Astrocyte of the hippocampus (primary cell): ENCODE data around the gene NPTX2.
A peak's percentile ranks its signal among the peaks of the same experiment; 100 is the strongest.
"Not testable (repeated sequence)": the region's sequence is repeated elsewhere in the genome, so short reads cannot be mapped to it uniquely, and the experiment has no call there.

ENCODE experiments used
- DNase-seq: peaks from one replicate; pipeline ENCODE4 v3.0.0; 2011; ENCODE audit warnings: low read depth, low spot score

Gene NPTX2

GRCh38 chr7:98617051-98617959 is at the start of gene NPTX2:
NPTX2 (plus strand) TSS chr7:98617285; CDS start chr7:98617462, 177 bp downstream.
- peak; percentile 64 for DNase-seq

DNA sequence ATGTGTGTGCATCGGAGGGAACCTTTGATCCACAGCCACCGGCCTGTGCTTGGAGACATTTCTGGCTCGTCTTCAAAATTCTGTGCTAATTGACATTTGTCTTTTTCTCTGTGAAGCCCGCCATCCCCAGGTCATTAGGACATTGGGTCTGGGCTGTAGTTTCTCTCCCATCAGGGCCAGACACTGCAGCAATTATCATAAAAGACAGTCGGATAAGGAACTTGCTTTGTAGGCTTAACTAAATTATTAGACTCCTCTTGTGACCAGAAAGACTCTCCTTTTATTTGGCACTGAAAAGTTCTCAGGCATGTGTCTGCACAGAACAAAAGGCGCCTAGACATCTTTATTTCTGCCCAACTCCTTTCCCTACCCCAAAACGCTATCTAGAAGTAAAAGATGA is 49.1 kb upstream of the NPTX2 start:
- DNase-seq: no peak

GRCh38 chr7:98568891-98569290 is 48.2 kb upstream of the NPTX2 start:
- no peak for DNase-seq

DNA sequence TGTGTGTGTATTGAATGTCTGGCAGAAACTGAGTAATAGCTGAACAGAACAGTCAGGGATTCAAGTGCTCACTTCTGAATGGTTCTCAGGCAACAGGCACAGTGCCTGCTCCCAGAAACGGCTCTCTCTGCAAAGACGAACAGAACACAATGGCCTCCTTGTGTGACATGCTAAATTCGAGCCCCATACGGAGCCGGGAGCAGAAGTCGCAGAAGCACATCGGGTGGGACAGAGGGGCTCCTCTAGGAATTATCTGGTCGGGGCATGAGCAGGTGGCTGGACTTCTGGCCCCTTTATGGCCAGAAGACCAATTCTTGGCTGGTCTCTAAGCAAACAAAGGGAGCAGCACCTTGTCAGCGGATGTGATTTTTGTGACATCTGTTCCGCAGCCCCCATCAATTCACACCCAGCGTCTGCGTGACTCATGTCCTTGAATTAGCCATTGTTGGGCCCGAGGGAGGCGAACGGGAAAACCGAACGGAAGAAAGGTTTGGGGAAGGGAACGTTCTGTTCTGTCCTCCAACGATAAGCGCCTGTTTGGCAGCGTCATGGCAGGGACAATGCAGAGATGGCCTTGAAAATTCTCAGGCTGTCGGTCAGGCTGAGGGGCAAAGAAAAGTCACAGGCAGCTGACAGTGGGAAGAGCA is 47.3 kb upstream of the NPTX2 start:
- peak; percentile 13 for DNase-seq

- DNase-seq: no peak
Measured at GRCh38 chr7:98571006-98571405, 46.1 kb upstream of the NPTX2 start.

GRCh38 chr7:98571986-98572385 is 45.1 kb upstream of the NPTX2 start:
- no peak for DNase-seq

DNA sequence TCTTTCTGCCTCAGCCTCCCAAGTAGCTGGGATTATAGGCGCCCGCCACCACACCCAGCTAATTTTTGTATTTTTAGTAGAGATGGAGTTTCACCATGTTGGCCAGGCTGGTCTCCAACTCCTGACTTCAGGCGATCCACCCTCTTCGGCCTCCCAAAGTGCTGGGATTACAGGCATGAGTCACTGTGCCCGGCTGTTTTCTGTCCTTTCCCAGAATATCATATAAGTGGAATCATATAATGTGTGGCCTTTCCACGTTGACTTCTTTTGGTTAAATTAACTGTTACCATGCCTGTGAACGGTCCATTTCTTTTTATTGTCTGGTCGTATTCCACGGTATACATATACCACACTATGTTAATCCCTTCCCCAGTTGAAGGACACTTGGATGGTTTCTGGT is 44.4 kb upstream of the NPTX2 start:
- not testable (repeated sequence) for DNase-seq

DNA sequence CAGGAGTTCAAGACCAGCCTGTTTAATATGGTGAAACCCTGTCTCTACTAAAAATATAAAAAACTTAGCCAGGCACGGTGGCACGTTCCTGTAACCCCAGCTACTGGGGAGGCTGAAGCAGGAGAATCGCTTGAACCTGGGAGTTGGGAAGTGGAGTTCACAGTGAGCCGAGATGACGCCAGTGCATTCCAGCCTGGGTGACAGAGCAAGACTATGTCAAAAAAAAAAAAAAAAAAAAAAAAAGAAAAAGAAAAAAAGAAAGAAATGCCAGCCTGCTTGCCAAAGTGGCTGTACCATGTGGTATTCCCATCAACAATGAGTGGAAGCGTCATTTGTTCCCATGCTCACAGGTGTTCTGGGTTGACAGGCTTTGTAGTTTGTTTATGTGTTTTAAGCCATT is 43.3 kb upstream of the NPTX2 start:
- no peak for DNase-seq

DNA sequence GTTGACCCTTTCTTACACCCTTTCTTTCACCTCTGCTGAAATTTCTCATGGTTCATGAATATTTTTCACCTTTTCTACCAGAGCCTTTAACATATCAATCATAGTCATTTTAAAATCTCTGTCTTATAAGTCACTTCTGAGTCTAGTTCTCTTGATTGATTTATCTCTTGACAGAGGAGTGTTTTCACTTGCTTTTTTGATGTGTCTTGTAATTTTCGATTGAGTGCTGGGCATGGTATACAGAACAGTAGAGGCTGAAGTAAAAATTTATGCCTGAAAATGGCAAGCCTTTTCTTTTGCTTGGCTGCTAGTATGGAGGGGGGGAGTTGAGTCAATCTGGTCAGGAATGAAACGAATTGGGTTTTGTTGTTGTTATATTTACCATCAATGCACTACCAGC is 41.2 kb upstream of the NPTX2 start:
- DNase-seq: no peak

GRCh38 chr7:98584830-98585229 is 32.3 kb upstream of the NPTX2 start:
- no peak for DNase-seq

DNA sequence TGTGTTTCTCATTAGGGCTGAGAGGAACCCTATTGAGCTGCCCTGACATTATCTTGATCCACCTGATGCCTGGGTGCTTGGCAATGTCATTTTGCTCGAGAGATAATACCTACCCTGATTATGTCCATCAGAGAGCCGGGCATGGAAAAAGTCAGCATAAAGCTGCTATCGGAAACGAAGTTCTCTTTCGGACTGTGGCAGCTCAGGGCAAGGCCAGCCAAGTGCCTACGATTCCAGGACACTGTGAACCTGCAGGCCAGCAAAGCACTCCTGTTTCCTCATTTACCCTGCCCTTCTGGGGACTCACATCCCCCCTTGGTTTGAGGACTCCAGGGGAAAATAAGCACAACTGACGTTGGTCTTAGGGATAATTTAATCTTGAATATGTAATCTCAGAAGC is 25.2 kb upstream of the NPTX2 start:
- DNase-seq: no peak

DNA sequence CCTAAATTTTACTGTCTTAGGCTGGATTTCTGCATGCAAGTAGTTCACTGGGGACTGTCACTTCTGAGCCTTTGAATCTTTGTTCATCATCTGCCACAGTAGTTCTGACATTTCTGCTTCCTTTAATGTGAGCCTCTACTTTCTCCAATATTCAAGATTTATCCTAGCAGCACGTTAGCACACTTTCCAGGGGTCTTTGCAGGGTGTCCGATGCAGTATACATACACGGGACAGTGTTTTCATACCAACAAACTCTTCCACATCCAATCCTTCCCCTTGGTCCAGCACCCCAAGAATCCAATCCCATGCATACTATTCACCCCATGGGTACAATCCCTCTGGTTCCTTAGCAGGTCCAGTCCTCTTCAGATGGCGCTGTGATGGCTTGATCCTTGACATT is 22.7 kb upstream of the NPTX2 start:
- DNase-seq: no peak

GRCh38 chr7:98594787-98595186 is 22.3 kb upstream of the NPTX2 start:
- DNase-seq: no peak

DNA sequence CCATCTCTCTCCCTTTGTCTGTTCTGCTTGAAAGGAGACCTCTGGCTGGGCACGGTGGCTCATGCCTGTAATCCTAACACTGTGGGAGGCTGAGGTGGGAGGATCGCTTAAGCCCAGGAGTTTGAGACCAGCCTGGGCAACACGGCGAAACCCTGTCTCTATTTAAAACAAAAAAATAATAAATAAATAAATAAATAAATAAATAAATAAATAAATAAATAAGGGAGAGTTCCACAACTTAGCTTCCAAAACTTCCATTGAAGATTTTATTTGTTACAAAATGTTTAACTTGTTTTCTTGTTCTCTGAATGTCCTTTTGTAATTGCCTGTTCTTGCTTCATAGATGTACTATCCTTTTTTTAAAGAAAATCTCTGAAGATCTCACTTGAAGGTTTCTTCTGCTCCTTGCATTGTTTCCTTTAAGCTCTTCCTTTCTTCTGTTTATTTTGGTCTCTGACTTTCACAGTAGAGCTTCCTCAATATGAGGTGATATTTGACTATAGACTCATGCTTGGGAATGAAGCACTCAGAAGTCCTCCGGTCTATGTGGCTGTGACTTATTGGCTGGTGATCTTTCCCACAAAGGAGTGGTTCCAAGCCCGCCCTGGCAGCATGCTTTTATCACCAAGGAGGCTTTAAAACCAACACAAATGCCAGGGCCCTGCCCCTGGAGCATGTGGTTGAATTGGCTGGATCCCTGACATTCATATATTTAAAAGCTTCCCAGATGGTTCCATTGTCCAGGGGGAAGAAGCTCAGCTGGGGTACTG is 18.1 kb upstream of the NPTX2 start:
- DNase-seq: no peak

GRCh38 chr7:98599886-98600285 is 17.2 kb upstream of the NPTX2 start:
- DNase-seq: no peak

DNA sequence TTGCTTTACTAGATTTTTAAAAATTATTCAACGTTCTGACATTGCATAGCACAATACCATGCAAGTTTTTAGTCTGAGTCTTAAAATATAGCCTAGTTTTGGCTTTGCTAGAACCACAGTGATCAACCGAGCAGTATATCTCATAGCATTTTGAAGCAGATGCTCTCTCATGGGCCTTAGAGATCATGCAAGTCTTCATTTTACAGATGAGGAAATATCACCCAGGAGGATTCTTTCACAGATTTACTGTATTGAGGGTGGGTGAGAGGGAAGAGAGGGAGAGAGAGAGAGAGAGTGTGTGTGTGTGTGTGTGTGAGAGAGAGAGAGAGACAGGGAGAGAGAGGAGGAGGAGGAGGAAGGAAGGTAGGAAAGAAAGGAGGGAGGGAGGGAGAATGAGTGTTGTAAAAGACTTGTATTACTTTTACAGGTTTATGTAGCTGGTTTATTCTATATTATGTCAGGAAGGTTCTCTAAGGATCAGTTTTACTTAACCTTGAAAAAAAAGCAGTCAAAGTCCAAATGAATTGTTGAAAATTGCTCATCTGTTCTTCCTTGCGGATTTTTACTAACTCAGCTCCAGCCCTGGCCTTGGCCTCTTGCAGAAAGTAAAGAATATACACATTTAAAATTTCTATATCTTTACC is 14.2 kb upstream of the NPTX2 start:
- no peak for DNase-seq

DNA sequence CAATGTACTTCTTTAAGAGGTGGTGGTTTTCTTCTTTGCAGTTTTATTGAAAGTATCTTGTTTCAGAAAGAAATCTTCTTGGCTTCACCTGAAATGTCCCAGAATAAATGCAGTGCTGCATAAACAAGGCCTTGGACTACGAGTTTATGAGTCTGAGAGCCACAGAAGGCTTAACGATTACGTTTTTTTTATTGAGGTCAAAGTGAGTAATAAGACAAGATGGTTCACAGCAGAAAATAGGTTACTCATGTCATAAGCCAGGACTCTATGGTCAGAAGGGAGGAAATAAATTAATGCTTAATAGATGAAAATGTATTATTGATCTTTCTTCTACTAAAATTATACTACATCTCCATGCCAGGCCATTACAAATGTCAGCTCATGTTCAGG is 13.7 kb upstream of the NPTX2 start:
- no peak for DNase-seq

DNA sequence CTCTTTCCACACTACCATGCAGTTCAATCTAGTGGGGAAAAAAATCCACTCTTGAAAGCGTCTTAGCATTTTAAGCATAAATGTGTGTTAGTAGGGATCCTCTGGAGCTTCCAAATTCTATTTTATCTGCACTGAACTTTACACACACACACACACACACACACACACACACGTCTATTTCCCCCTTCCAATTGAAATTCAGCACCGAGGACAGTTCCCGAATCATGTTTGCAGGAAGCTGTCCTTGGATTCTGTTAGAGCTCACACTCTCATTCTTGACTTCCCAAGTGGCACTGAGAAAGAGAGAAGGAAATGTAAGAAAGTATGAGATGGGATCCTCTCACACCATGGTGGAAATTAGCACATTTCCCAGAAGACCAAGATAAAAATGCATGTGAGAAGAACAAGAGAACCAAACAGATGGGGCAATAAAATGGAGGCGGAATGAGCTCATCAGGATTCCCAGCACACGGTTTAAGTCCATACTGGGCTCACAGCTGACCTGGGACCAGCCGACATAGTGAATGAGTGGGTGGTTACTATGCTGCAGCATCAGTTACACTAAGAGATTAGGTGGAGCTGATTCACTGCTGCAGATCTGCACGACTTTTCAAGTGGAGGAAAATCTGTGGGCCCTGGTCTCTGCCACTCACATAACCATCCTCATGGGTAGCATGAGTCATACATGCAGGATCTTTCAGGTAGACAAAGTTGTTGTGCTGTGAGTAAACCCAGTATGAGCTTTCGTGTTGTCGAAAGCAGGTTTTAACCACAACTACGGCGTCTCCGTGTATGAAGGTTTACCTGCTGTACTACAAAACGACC is 3.3 kb upstream of the NPTX2 start:
- peak; percentile 60 for DNase-seq

DNA sequence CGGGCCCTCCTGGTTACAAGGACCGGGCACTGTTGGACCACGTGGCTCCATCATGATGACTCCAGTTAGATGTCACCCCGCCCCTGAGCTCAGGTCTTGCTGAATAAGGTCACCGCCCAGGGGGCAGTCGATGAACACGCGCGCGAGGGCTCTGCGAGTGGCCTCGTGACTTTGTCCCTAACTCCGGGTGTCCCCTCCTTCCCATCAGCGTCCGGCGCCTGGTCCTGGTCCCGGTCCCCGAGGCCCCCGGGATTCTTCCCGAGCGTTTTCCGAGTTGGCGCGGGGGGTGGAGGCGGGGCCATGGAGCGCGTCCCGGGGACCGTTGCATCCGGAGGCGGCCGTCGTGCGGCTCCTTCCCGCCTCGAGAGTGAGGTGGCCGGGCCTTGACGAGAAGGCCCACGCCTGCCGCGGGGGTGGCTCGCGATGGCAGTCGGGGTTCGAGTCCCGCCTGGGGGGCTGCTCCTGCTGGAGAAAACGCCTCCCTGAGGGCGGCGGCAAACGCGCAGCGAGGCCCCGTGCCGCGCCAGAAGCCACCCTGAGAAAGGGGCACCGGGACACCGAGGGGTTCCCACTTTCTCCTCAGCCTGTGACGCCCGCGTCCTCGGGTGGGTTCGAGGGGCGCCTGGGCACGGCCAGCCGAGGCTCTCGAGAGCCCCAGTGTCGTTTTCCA is 569 bp upstream of the NPTX2 start:
- no peak for DNase-seq

- DNase-seq: no peak
Measured at GRCh38 chr7:98617960-98618418, 904 bp downstream of the NPTX2 start.
